GM21360 (cell line): ENCODE data around the gene ARL6IP1.
"Not testable (repeated sequence)": the region's sequence is repeated elsewhere in the genome, so short reads cannot be mapped to it uniquely, and the experiment has no call there.

Source experiments
- ATAC-seq: cut with Tn5 transposase; IDR thresholded peaks from one replicate; pipeline ENCODE4 v1.9.1; 2021; ENCODE audit warnings: mild to moderate bottlenecking, moderate library complexity; ENCODE audit not compliant: unreplicated experiment

Gene ARL6IP1

GRCh38 chr16:18767217-18767616, 34.1 kb downstream of the ARL6IP1 start:
- ATAC-seq = peak; percentile 39

GRCh38 chr16:18762713-18763112, 38.6 kb downstream of the ARL6IP1 start:
- ATAC-seq = peak; percentile 53

GRCh38 chr16:18759598-18760520, 41.5 kb downstream of the ARL6IP1 start:
- ATAC-seq = not testable (repeated sequence)

- ATAC-seq = not testable (repeated sequence)
These were observed 43.2 kb downstream of the ARL6IP1 start for GRCh38 chr16:18757960-18758660.

- not testable (repeated sequence) for ATAC-seq
These were observed 44.7 kb downstream of the ARL6IP1 start for GRCh38 chr16:18756639-18757038.

GRCh38 chr16:18742870-18743269, 58.5 kb downstream of the ARL6IP1 start:
- ATAC-seq = not testable (repeated sequence)
